CD14-positive monocyte (primary cell): Measurements from ENCODE around the gene DPYD. TPM values are rescaled to one million over a fixed set of nuclear protein-coding genes. Genes with fewer than 3 reads are reported as not detected.

Experiments used
- DNase-seq, 3 donors: peaks; one replicate each; pipeline ENCODE4 v3.0.0-alpha.2; 2011 to 2022
- H2AFZ ChIP-seq: 2 replicates; pipeline ENCODE4 v1.6.0; 2012; ENCODE audit warnings: mild to moderate bottlenecking, low read depth, low read length, inconsistent platforms; ENCODE audit not compliant: insufficient read depth, poor library complexity, severe bottlenecking
- H3K27ac ChIP-seq, 2 donors: 1 replicate in 1 of 2; 2 replicates in 1 of 2; pipeline ENCODE4 v1.5.1; 2012 to 2013; ENCODE audit warnings: low read length in 2 of 2, control low read depth in 1 of 2, inconsistent platforms in 1 of 2, low read depth in 1 of 2, mild to moderate bottlenecking in 1 of 2
- H3K27me3 ChIP-seq, 2 donors: one replicate each; pipeline versions ENCODE4 v1.6.0 to v1.6.1; 2011 to 2013; ENCODE audit warnings: low read length in 2 of 2; ENCODE audit not compliant: control insufficient read depth in 2 of 2, insufficient read depth in 2 of 2
- H3K36me3 ChIP-seq, 2 donors: replicated peaks in 1 of 2; 1 replicate in 1 of 2; 2 replicates in 1 of 2; pipeline versions ENCODE4 v1.5.1 to v1.6.1; 2012 to 2013; ENCODE audit warnings: low read length in 2 of 2, control low read depth in 1 of 2, inconsistent platforms in 1 of 2, mild to moderate bottlenecking in 1 of 2; ENCODE audit not compliant: insufficient read depth in 2 of 2, control insufficient read depth in 1 of 2
- H3K4me1 ChIP-seq, 2 donors: 1 replicate in 1 of 2; 2 replicates in 1 of 2; pipeline versions ENCODE4 v1.5.1 to v1.6.1; 2012 to 2013; ENCODE audit warnings: low read length in 2 of 2, control low read depth in 1 of 2, inconsistent platforms in 1 of 2, mild to moderate bottlenecking in 1 of 2, moderate library complexity in 1 of 2; ENCODE audit not compliant: insufficient read depth in 2 of 2, control insufficient read depth in 1 of 2
- H3K4me2 ChIP-seq: replicated peaks from 2 replicates; pipeline ENCODE3; 2012; ENCODE audit warnings: low read length, moderate library complexity, mild to moderate bottlenecking; ENCODE audit not compliant: poor library complexity, severe bottlenecking; ENCODE audit errors: extremely low read depth
- H3K4me3 ChIP-seq, 3 experiments: fragments of 200-600 bp in 1 of 3; sonication (generic) in 1 of 3; replicated peaks in 1 of 3; 1 replicate in 2 of 3; 2 replicates in 1 of 3; pipeline ENCODE4 v1.5.1; 2011 to 2013; ENCODE audit warnings: low read length in 3 of 3, mild to moderate bottlenecking in 3 of 3, control low read depth in 2 of 3, low read depth in 2 of 3, inconsistent platforms in 1 of 3, moderate library complexity in 1 of 3
- H3K79me2 ChIP-seq: 2 replicates; pipeline ENCODE4 v1.6.0; 2012; ENCODE audit warnings: mild to moderate bottlenecking, control low read depth, inconsistent platforms, low read length, moderate library complexity; ENCODE audit not compliant: insufficient read depth
- H3K9ac ChIP-seq: 2 replicates; pipeline ENCODE4 v1.6.0; 2017; ENCODE audit warnings: low read length, mild to moderate bottlenecking; ENCODE audit not compliant: insufficient read depth, poor library complexity, severe bottlenecking
- H3K9me3 ChIP-seq, 2 donors: replicated peaks in 1 of 2; 1 replicate in 1 of 2; 2 replicates in 1 of 2; pipeline versions ENCODE4 v1.5.1 to v1.6.1; 2012 to 2013; ENCODE audit warnings: low read length in 2 of 2, control low read depth in 1 of 2; ENCODE audit not compliant: control insufficient read depth in 1 of 2, insufficient read depth in 1 of 2
- H4K20me1 ChIP-seq: 2 replicates; pipeline ENCODE4 v1.6.0; 2012; ENCODE audit warnings: mild to moderate bottlenecking, low read length, control low read depth, moderate library complexity; ENCODE audit not compliant: insufficient read depth
- H3K27ac Mint-ChIP-seq, 7 donors: one replicate each; pipeline ENCODE4 v1.8.0; 2020; ENCODE audit warnings: mild to moderate bottlenecking in 7 of 7, mixed read lengths in 7 of 7, moderate library complexity in 6 of 7, inconsistent platforms in 2 of 7
- H3K27me3 Mint-ChIP-seq, 3 donors: one replicate each; pipeline ENCODE4 v1.8.0; 2021 to 2022; ENCODE audit warnings: low read depth in 3 of 3, mild to moderate bottlenecking in 3 of 3, mixed read lengths in 3 of 3, moderate library complexity in 3 of 3, inconsistent platforms in 1 of 3
- H3K36me3 Mint-ChIP-seq, 2 donors: one replicate each; pipeline ENCODE4 v1.8.0; 2020; ENCODE audit warnings: mixed read lengths in 2 of 2, inconsistent platforms in 1 of 2, mild to moderate bottlenecking in 1 of 2
- H3K4me1 Mint-ChIP-seq: one replicate; pipeline ENCODE4 v1.8.0; 2020; ENCODE audit warnings: mild to moderate bottlenecking, mixed read lengths
- H3K4me3 Mint-ChIP-seq, 2 donors: one replicate each; pipeline ENCODE4 v1.8.0; 2020; ENCODE audit warnings: mild to moderate bottlenecking in 2 of 2, mixed read lengths in 2 of 2, moderate library complexity in 1 of 2
- H3K9me3 Mint-ChIP-seq, 7 donors: one replicate each; pipeline ENCODE4 v1.8.0; 2020 to 2022; ENCODE audit warnings: mixed read lengths in 7 of 7, mild to moderate bottlenecking in 6 of 7, moderate library complexity in 6 of 7, inconsistent platforms in 2 of 7
- CTCF ChIP-seq: fragments of 200-600 bp; IDR thresholded peaks from one replicate; pipeline ENCODE4 v1.8.0; 2022; ENCODE audit warnings: antibody characterized with exemption, mild to moderate bottlenecking
- WGBS: methylation state at CpG from one replicate; pipeline ENCODE4 v1.1.5; 2013; ENCODE audit warnings: missing lambda C conversion rate; ENCODE audit not compliant: insufficient coverage; 5-methylcytosine and 5-hydroxymethylcytosine counted together
- intact Hi-C, 2 donors: fragments of 100-400 bp; cut with micrococcal nuclease; formaldehyde crosslinking; loops; one replicate each; pipeline versions ENCODE4 v1.15.0 to v1.15.1; 2023
- polyA plus RNA-seq, 3 donors: library from polyadenylated mRNA; depleted of rRNA in 1 of 3; unstranded in 2 of 3; stranded (reverse) in 1 of 3; fragments of 300-500 nt in 2 of 3; fragments of >200 nt in 1 of 3; fragmentation: Illumina TruSeq in 2 of 3; gene quantifications; 1 replicate in 2 of 3; 2 replicates in 1 of 3; pipeline ENCODE4 v1.2.3, GENCODE V29; 2012 to 2021

Gene DPYD
- polyA plus RNA-seq, 3 donors = 87.6 to 171 (median 144) TPM

DNA sequence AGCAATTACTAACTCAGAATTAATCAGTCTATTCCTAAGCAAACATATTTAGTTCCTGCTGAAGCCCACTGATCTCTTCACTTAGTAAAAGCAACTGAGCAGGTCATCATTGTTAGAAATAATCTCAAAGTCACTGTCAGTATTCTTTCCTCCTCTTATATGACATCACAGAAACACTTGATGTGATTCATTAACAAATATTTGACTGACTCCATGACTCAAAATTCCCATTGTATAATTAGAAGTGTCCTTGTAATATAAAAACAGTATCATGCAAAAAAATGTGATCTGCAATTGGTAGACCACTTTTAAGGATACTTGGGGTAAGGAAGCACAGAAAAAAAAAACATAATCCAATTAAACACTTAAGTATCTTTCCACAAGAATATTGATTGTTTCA, 194.4 kb downstream of the DPYD start:
- H3K27me3 Mint-ChIP-seq = no peaks in the 10 kb centered on the region
- peaks cover 15% of the 10 kb centered on the region for H3K4me1 Mint-ChIP-seq
- Histone ChIP-seq H4K20me1 (peaks cover 100% of the 10 kb centered on the region), H3K4me2 (no peak overlapping the region), H3K4me3 (no peak overlapping the region), H3K79me2 (peaks cover 20% of the 10 kb centered on the region), H3K27ac (no peak overlapping the region), H3K9me3 (no peaks in the 10 kb centered on the region), H2AFZ (no peak overlapping the region), H3K27me3 (no peaks in the 10 kb centered on the region), H3K9ac (no peak overlapping the region), H3K4me1 (peaks cover 0 to 8% of the 10 kb centered on the region in 2 donors), H3K36me3 (peaks cover 3 to 16% of the 10 kb centered on the region in 2 donors)
- no peak overlapping the region for H3K27ac Mint-ChIP-seq
- intact Hi-C loops = no loop called here
- peaks cover 5 to 10% of the 10 kb centered on the region in 2 donors for H3K36me3 Mint-ChIP-seq
- no peak overlapping the region for H3K4me3 Mint-ChIP-seq
- H3K9me3 Mint-ChIP-seq = peaks cover 0 to 6% (median 3%) of the 10 kb centered on the region in 7 donors
- no peak for TF ChIP-seq CTCF
- DNase-seq = no peak

DNA sequence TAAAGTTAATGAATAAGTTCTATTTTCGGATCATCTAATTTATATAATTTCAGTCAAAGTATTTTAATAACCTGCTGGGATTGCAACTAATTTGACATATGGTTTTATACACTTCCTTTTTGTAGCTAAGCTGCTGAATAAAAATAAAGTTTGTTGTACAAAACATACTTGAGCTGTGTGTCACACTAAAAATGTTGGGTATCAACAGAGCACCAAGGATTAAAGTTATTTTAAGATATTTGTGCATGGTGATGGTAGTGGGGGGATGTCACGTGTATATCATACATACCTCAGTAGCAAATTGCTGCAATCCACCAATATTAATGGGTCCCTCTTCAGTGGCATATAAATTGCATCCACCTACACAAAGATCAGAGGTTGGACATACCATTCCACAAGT, 199.6 kb downstream of the DPYD start:
- Mint-ChIP-seq H3K4me1 (no peaks in the 10 kb centered on the region), H3K4me3 (no peak overlapping the region), H3K27me3 (no peaks in the 10 kb centered on the region), H3K9me3 (peaks cover 0 to 11% (median 4%) of the 10 kb centered on the region in 7 donors), H3K36me3 (peaks cover 41% of the 10 kb centered on the region in 2 donors), H3K27ac (no peak overlapping the region)
- Histone ChIP-seq H2AFZ (no peak overlapping the region), H3K4me1 (no peaks in the 10 kb centered on the region), H3K79me2 (peaks cover 14% of the 10 kb centered on the region), H3K36me3 (peaks cover 46 to 50% of the 10 kb centered on the region in 2 donors), H3K9ac (no peak overlapping the region), H4K20me1 (peaks cover 89% of the 10 kb centered on the region), H3K9me3 (no peaks in the 10 kb centered on the region), H3K27me3 (no peaks in the 10 kb centered on the region), H3K27ac (no peak overlapping the region), H3K4me2 (no peak overlapping the region), H3K4me3 (no peak overlapping the region)
- no peak for TF ChIP-seq CTCF
- no peak for DNase-seq
- WGBS = no CpG with 5 or more reads among the region's 2 CpGs
- intact Hi-C loops = no loop called here
